AG04449 (cell line): ENCODE results near the gene AMBRA1.
"Not testable (repeated sequence)": the region's sequence is repeated elsewhere in the genome, so short reads cannot be mapped to it uniquely, and the experiment has no call there.

ENCODE experiments used
- CTCF ChIA-PET: fragments of 350-600 bp; formaldehyde crosslinking; extraction: SDS; loops from one replicate; lab custom pipeline; 2021; ENCODE audit warnings: antibody characterized with exemption; lab: Yijun Ruan, JAX
- POLR2A ChIA-PET: fragments of 400-600, 350-600 bp; formaldehyde crosslinking; extraction: SDS; loops from one replicate; lab custom pipeline; 2020; ENCODE audit warnings: antibody characterized with exemption, inconsistent platforms; lab: Yijun Ruan, JAX
- DNase-seq: peaks from one replicate; pipeline ENCODE4 v3.0.0-alpha.2; 2010; ENCODE audit warnings: low read depth, low spot score
- H3K4me3 ChIP-seq: 2 replicates; pipeline ENCODE4 v1.5.1; 2011; ENCODE audit warnings: low read depth, mild to moderate bottlenecking, control low read depth, low read length
- CTCF ChIP-seq: IDR thresholded peaks from one replicate; pipeline ENCODE4 v1.5.1; 2011; ENCODE audit warnings: mild to moderate bottlenecking, moderate library complexity, low read length, control low read depth, inconsistent platforms; ENCODE audit not compliant: insufficient read depth; ENCODE audit errors: missing control alignments

AMBRA1 gene

GRCh38 chr11:46590740-46591605, 2.9 kb downstream of the AMBRA1 start:
- no peak for DNase-seq
- CTCF ChIA-PET = interaction anchor here (0.9 to 1.3 kb wide), 3 partner anchors 21 to 62 kb away, joined by 3 to 4 read pairs (median 3); no protein-coding TSS in a partner anchor
- TF ChIP-seq CTCF = no peak
- POLR2A ChIA-PET = no interaction called here
- no peak overlapping the region for H3K4me3 ChIP-seq

GRCh38 chr11:46588915-46589314, 4.9 kb downstream of the AMBRA1 start:
- no peak for DNase-seq
- CTCF ChIA-PET = interaction anchor here (1.2 to 1.3 kb wide), 2 partner anchors 9 to 205 kb away, joined by 3 read pairs; no protein-coding TSS in a partner anchor
- no peak for TF ChIP-seq CTCF
- no peak overlapping the region for H3K4me3 ChIP-seq
- POLR2A ChIA-PET = no interaction called here

GRCh38 chr11:46588131-46588530, 5.7 kb downstream of the AMBRA1 start:
- CTCF ChIA-PET = interaction anchor here (0.6 kb wide), 1 partner anchor 185 kb away, joined by 3 read pairs; no protein-coding TSS in a partner anchor

GRCh38 chr11:46583513-46583912, 10.3 kb downstream of the AMBRA1 start:
- POLR2A ChIA-PET, DNase-seq, CTCF ChIA-PET: not testable (repeated sequence)

More at GRCh38 chr11:46588131-46588530, 5.7 kb downstream of the AMBRA1 start:
- POLR2A ChIA-PET = no interaction called here
- no peak for TF ChIP-seq CTCF
- no peak overlapping the region for H3K4me3 ChIP-seq
- DNase-seq = no peak

GRCh38 chr11:46582588-46582987, 11.2 kb downstream of the AMBRA1 start:
- ChIA-PET CTCF (interaction anchor here (0.6 kb wide), 1 partner anchor 47 kb away, joined by 3 read pairs; no protein-coding TSS in a partner anchor), POLR2A (no interaction called here)
- no peak overlapping the region for H3K4me3 ChIP-seq
- DNase-seq = no peak
- no peak for TF ChIP-seq CTCF

More at GRCh38 chr11:46583513-46583912, 10.3 kb downstream of the AMBRA1 start:
- H3K4me3 ChIP-seq = not testable (repeated sequence)

- H3K4me3 ChIP-seq = no peak overlapping the region
- POLR2A ChIA-PET = no interaction called here
- DNase-seq = no peak
- TF ChIP-seq CTCF = no peak
- CTCF ChIA-PET = interaction anchor here (1.0 kb wide), 1 partner anchor 48 kb away, joined by 4 read pairs; no protein-coding TSS in a partner anchor
These were observed 16.8 kb downstream of the AMBRA1 start for GRCh38 chr11:46577058-46577457.
